HepG2 (cell line): Measurements from ENCODE around the gene CPVL. TPM values are rescaled to one million over a fixed set of nuclear protein-coding genes. Genes with fewer than 3 reads are reported as not detected.

Experiments used
- AGO1 ChIP-seq: fragments of 200-400 bp; formaldehyde crosslinking; IDR thresholded peaks from 2 replicates; pipeline ENCODE4 v1.6.1; 2017; ENCODE audit warnings: mild to moderate bottlenecking, low read depth, low read length, moderate library complexity; ENCODE audit not compliant: poor library complexity, severe bottlenecking
- BCLAF1 ChIP-seq: fragments of 450-650 bp; IDR thresholded peaks from 2 replicates; pipeline ENCODE4 v1.6.1; 2017; ENCODE audit warnings: mild to moderate bottlenecking
- BRF2 ChIP-seq: sonication (generic); formaldehyde crosslinking; IDR thresholded peaks from 2 replicates; pipeline ENCODE4 v1.8.1; 2022; ENCODE audit warnings: mild to moderate bottlenecking, missing genetic modification reagents
- CREB3 ChIP-seq: sonication (generic); formaldehyde crosslinking; IDR thresholded peaks from 2 replicates; pipeline ENCODE4 v1.5.0; 2020; ENCODE audit warnings: missing genetic modification reagents
- CSRNP1 ChIP-seq: sonication (generic); formaldehyde crosslinking; IDR thresholded peaks from 2 replicates; pipeline ENCODE4 v1.8.1; 2023; ENCODE audit warnings: mild to moderate bottlenecking, missing genetic modification reagents
- FOSL2 ChIP-seq: sonication (generic); formaldehyde crosslinking; IDR thresholded peaks from 2 replicates; pipeline ENCODE4 v1.4.0; 2020; ENCODE audit warnings: missing genetic modification reagents
- MLLT10 ChIP-seq: sonication (generic); formaldehyde crosslinking; IDR thresholded peaks from 2 replicates; pipeline ENCODE4 v1.4.0; 2020; ENCODE audit warnings: missing genetic modification reagents
- MXD3 ChIP-seq: IDR thresholded peaks from 2 replicates; pipeline ENCODE4 v1.6.1; 2016; ENCODE audit warnings: mild to moderate bottlenecking, missing biosample characterization, missing genetic modification reagents
- ONECUT2 ChIP-seq: sonication (generic); formaldehyde crosslinking; IDR thresholded peaks from 2 replicates; pipeline ENCODE4 v1.4.0; 2020; ENCODE audit warnings: missing genetic modification reagents
- PAX8 ChIP-seq: sonication (generic); formaldehyde crosslinking; IDR thresholded peaks from 2 replicates; pipeline ENCODE4 v1.8.0; 2022; ENCODE audit warnings: mild to moderate bottlenecking, missing genetic modification reagents, borderline replicate concordance
- PHF21A ChIP-seq: sonication (generic); formaldehyde crosslinking; IDR thresholded peaks from 2 replicates; pipeline ENCODE4 v1.5.0; 2020; ENCODE audit warnings: mild to moderate bottlenecking, missing genetic modification reagents
- SRSF1 ChIP-seq: fragments of 200-400 bp; formaldehyde crosslinking; optimal IDR thresholded peaks from 2 replicates; pipeline ENCODE3; 2017; ENCODE audit warnings: mild to moderate bottlenecking, low read depth, low read length, moderate library complexity
- TBP ChIP-seq: sonication (generic); formaldehyde crosslinking; IDR thresholded peaks from 2 replicates; pipeline ENCODE4 v1.5.0; 2020; ENCODE audit warnings: missing genetic modification reagents
- THAP8 ChIP-seq: sonication (generic); formaldehyde crosslinking; IDR thresholded peaks from 2 replicates; pipeline ENCODE4 v1.5.1; 2020; ENCODE audit warnings: missing genetic modification reagents, mild to moderate bottlenecking, borderline replicate concordance
- TIGD3 ChIP-seq: sonication (generic); formaldehyde crosslinking; IDR thresholded peaks from 2 replicates; pipeline ENCODE4 v1.5.1; 2020; ENCODE audit warnings: mild to moderate bottlenecking, missing genetic modification reagents, borderline replicate concordance
- ZNF430 ChIP-seq: sonication (generic); formaldehyde crosslinking; IDR thresholded peaks from 2 replicates; pipeline ENCODE4 v1.9.0; 2021; ENCODE audit warnings: mild to moderate bottlenecking, missing genetic modification reagents
- ZNF484 ChIP-seq: sonication (generic); formaldehyde crosslinking; IDR thresholded peaks from 2 replicates; pipeline ENCODE4 v1.5.1; 2020; ENCODE audit warnings: mild to moderate bottlenecking, low read depth, missing genetic modification reagents, borderline replicate concordance
- ZNF747 ChIP-seq: sonication (generic); formaldehyde crosslinking; IDR thresholded peaks from 2 replicates; pipeline ENCODE4 v1.8.1; 2023; ENCODE audit warnings: missing genetic modification reagents, mild to moderate bottlenecking, borderline replicate concordance
- ZNF782 ChIP-seq: sonication (generic); formaldehyde crosslinking; IDR thresholded peaks from 2 replicates; pipeline ENCODE4 v1.4.0; 2020; ENCODE audit warnings: missing genetic modification reagents, mild to moderate bottlenecking, borderline replicate concordance
- ZSCAN31 ChIP-seq: sonication (generic); formaldehyde crosslinking; IDR thresholded peaks from 2 replicates; pipeline ENCODE4 v1.5.0; 2020; ENCODE audit warnings: low read depth, mild to moderate bottlenecking, missing genetic modification reagents
- polyA plus RNA-seq, 8 experiments: library from polyadenylated mRNA; depleted of rRNA in 3 of 8; stranded (reverse) in 7 of 8; unstranded in 1 of 8; fragments of >200 nt; fragmentation: Illumina TruSeq in 4 of 8; extraction: Trizol in 4 of 8; gene quantifications; 2 replicates each; pipeline versions ENCODE4 v1.2.1 to v1.2.3, GENCODE V29; 2011 to 2016; ENCODE audit warnings: low read depth in 4 of 8, missing spikeins in 1 of 8, mixed read lengths in 1 of 8; ENCODE audit not compliant: insufficient read depth in 1 of 8
- total RNA-seq, 5 experiments: library from RNA; depleted of rRNA; stranded (reverse); fragments of >200 nt; fragmentation: Illumina TruSeq; extraction: Trizol; gene quantifications; 2 replicates each; pipeline ENCODE4 v1.2.3, GENCODE V29; 2016; ENCODE audit warnings: low read depth in 1 of 5

Gene CPVL
- total and polyA plus RNA-seq, 2 of the 13 experiments (the other 11 are each of a cell fraction or from before 2014, with no cell fraction given): 59.2 to 294 TPM

GRCh38 chr7:29140873-29141468 is 5.4 kb downstream of the CPVL start (continued):
- TF ChIP-seq ZSCAN31 (0 out of 2 replicates have a peak, but pooled peaks have one; percentile 38), CSRNP1 (CRISPR knock-in tag) (no peak; the same call in 1 of the 2 replicates), ZNF782 (CRISPR knock-in tag) (no peak), TIGD3 (CRISPR knock-in tag) (no peak), PHF21A (CRISPR knock-in tag) (peak; percentile 90), THAP8 (CRISPR knock-in tag) (no peak), ONECUT2 (CRISPR knock-in tag) (no peak), BRF2 (CRISPR knock-in tag) (no peak), MXD3 (no peak), TBP (no peak), BCLAF1 (no peak), FOSL2 (CRISPR knock-in tag) (peak; percentile 91), ZNF484 (CRISPR knock-in tag) (no peak), CREB3 (CRISPR knock-in tag) (no peak), AGO1 (no peak), PAX8 (CRISPR knock-in tag) (no peak), ZNF430 (no peak), MLLT10 (CRISPR knock-in tag) (no peak), ZNF747 (0 out of 2 replicates have a peak, but pooled peaks have one; percentile 21), SRSF1 (no peak)
